Psoas muscle (tissue), 8 donors: ENCODE results near the gene COG5. TPM values are rescaled to one million over a fixed set of nuclear protein-coding genes. Genes with fewer than 3 reads are reported as not detected.

Source experiments
- ATAC-seq, 4 donors: fragments of 200-7000 bp; cut with Tn5 transposase; one replicate each; pipeline ENCODE4 v1.9.1; 2020; ENCODE audit warnings: moderate library complexity in 3 of 4, mild to moderate bottlenecking in 2 of 4
- DNase-seq, 2 donors: peaks; one replicate each; pipeline ENCODE4 v3.0.0-alpha.2; 2020
- H3K27ac ChIP-seq: fragments of 200-600 bp; one replicate; pipeline ENCODE4 v1.8.0; 2022
- H3K27me3 ChIP-seq, 3 donors: fragments of 200-600 bp in 1 of 3; one replicate each; pipeline versions ENCODE4 v1.6.1 to v1.8.0; 2013 to 2022; ENCODE audit warnings: low read length in 2 of 3, mild to moderate bottlenecking in 2 of 3, moderate library complexity in 1 of 3; ENCODE audit not compliant: insufficient read depth in 3 of 3
- H3K36me3 ChIP-seq, 2 donors: fragments of 200-600 bp in 1 of 2; one replicate each; pipeline versions ENCODE4 v1.6.1 to v1.8.0; 2013 to 2022; ENCODE audit warnings: low read depth in 1 of 2, mild to moderate bottlenecking in 1 of 2, moderate library complexity in 1 of 2; ENCODE audit not compliant: insufficient read depth in 1 of 2
- H3K4me1 ChIP-seq: fragments of 200-600 bp; one replicate; pipeline ENCODE4 v1.8.0; 2022
- H3K4me3 ChIP-seq: fragments of 200-600 bp; one replicate; pipeline ENCODE4 v1.8.0; 2022; ENCODE audit warnings: mild to moderate bottlenecking
- H3K9me3 ChIP-seq: fragments of 200-600 bp; one replicate; pipeline ENCODE4 v1.8.0; 2022
- WGBS, 3 donors: extraction: QIAGEN DNeasy Blood & Tissue Kit; methylation state at CpG; one replicate each; pipeline versions ENCODE4 v1.1.6 to v1.1.7; 2013; 5-methylcytosine and 5-hydroxymethylcytosine counted together
- intact Hi-C, 2 donors: fragments of 100-400 bp; cut with DNase I; formaldehyde crosslinking; loops; one replicate each; pipeline versions ENCODE4 v1.11.0 to v1.14.2; 2022
- polyA plus RNA-seq, 3 donors: library from polyadenylated mRNA; stranded (reverse); fragments of 200-250 nt; gene quantifications; one replicate each; pipeline ENCODE4 v1.2.3, GENCODE V29; 2013
- total RNA-seq, 4 donors: library from RNA; stranded (reverse); fragmentation: NEBNext Ultra II Directional in 2 of 4; extraction: Animal tissue kit (Norgen Biotek cat#: 25700) in 2 of 4; gene quantifications; one replicate each; pipeline versions ENCODE4 v1.2.1 to v1.2.4, GENCODE V29; 2021 to 2023
- TF ChIP-seq, protein P1 (sequence below): fragments of 200-600 bp; IDR thresholded peaks from one replicate; pipeline ENCODE4 v1.8.0; 2022; ENCODE audit warnings: antibody characterized with exemption
- donor health status: healthy with polysubstance abuse.
- donor health status: DM: no; HTN: no; CAD: no; lungs with moderate emphysema.
- donor health status: Bipolar disorder and iron deficiency.
- donor health status: healthy.
- donor health status: DM: yes; HTN: yes; CAD: no.
- donor health status: DM: no; HTN: no; CAD: no.
- donor health status: DM: no; HTN: no; CAD: no.
- donor health status: DM: yes; HTN: yes; CAD: no.

COG5 gene
- total and polyA plus RNA-seq, 7 donors = 4.8 to 35.1 (median 18.8) TPM

- Histone ChIP-seq H3K4me1 (peaks cover 5% of the 10 kb centered on the region), H3K36me3 (no peaks in the 10 kb centered on the region), H3K9me3 (no peaks in the 10 kb centered on the region), H3K4me3 (no peak overlapping the region), H3K27ac (no peak overlapping the region), H3K27me3 (no peaks in the 10 kb centered on the region)
- intact Hi-C loops = no loop called here
- DNase-seq (no peak), ATAC-seq (peak in 2 of 4 donors; percentile 45 to 46)
- TF ChIP-seq, protein P1, sequence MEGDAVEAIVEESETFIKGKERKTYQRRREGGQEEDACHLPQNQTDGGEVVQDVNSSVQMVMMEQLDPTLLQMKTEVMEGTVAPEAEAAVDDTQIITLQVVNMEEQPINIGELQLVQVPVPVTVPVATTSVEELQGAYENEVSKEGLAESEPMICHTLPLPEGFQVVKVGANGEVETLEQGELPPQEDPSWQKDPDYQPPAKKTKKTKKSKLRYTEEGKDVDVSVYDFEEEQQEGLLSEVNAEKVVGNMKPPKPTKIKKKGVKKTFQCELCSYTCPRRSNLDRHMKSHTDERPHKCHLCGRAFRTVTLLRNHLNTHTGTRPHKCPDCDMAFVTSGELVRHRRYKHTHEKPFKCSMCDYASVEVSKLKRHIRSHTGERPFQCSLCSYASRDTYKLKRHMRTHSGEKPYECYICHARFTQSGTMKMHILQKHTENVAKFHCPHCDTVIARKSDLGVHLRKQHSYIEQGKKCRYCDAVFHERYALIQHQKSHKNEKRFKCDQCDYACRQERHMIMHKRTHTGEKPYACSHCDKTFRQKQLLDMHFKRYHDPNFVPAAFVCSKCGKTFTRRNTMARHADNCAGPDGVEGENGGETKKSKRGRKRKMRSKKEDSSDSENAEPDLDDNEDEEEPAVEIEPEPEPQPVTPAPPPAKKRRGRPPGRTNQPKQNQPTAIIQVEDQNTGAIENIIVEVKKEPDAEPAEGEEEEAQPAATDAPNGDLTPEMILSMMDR = no peak
- WGBS, 3 donors = 25 to 44% (median 39%) methylated on average over 1 of the region's 1 CpG
Measured at GRCh38 chr7:107304063-107304462, 259.7 kb downstream of the COG5 start.

GRCh38 chr7:107302250-107302847 is 261.4 kb downstream of the COG5 start:
- H3K4me3 ChIP-seq = no peak overlapping the region
- no peak for DNase-seq
- no peak for ATAC-seq
- H3K36me3 ChIP-seq = no peaks in the 10 kb centered on the region
- H3K27ac ChIP-seq = no peak overlapping the region
- no peaks in the 10 kb centered on the region for H3K27me3 ChIP-seq
- WGBS, 3 donors = 40 to 83% (median 40%) methylated on average over 2 of the region's 2 CpGs
- no peaks in the 10 kb centered on the region for H3K9me3 ChIP-seq
- TF ChIP-seq, protein P1 = no peak
- intact Hi-C loops = no loop called here
- H3K4me1 ChIP-seq = peaks cover 5% of the 10 kb centered on the region

DNA sequence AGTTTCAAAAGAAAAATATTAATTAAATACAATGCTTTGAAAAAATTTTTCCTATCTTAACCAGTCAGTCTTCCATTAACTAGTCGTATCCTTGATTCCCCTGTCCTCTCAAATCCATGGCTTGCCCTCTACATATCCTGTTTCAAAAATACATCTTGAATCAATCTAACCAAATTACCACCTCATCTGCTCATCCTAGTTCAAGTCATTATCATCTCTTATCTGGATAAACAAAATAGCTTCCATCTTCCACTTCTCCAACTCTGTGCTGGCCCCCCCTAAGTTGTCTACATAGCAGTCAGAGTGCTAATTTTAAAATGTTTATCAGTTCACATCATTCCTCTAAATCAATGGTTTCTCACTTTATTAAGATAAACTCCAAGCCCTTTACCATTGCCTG is 269.5 kb downstream of the COG5 start:
- no peak overlapping the region for H3K4me3 ChIP-seq
- H3K9me3 ChIP-seq = no peaks in the 10 kb centered on the region
- H3K36me3 ChIP-seq = no peaks in the 10 kb centered on the region
- no peak for DNase-seq
- intact Hi-C loops = no loop called here
- WGBS, 3 donors = 93 to 97% (median 93%) methylated on average over 1 of the region's 1 CpG
- TF ChIP-seq, protein P1 = no peak
- no peaks in the 10 kb centered on the region for H3K4me1 ChIP-seq
- no peaks in the 10 kb centered on the region for H3K27me3 ChIP-seq
- ATAC-seq = no peak
- H3K27ac ChIP-seq = no peak overlapping the region

DNA sequence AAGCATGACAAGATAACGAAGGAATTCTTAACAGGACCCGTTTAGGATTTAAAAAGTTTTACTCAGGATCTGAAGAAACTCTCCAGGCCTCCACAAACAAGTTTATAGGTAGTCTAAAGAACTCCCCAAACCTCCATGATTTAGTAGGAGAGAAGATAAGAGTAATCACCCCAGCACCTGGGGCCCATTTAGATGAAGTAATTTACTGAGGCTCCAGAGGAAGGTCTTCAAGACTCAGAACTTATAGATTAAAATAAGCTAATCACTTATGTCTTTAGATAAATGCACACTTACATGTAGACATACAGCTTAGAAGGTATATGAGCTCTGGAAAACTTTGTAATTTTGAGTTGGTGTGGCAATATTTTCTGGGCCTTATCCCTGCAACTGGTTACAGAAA is 271.1 kb downstream of the COG5 start:
- WGBS, 3 donors = 85 to 94% (median 92%) methylated on average over 2 of the region's 2 CpGs
- no peak for DNase-seq
- no peaks in the 10 kb centered on the region for H3K9me3 ChIP-seq
- intact Hi-C loops = no loop called here
- H3K27ac ChIP-seq = no peak overlapping the region
- TF ChIP-seq, protein P1 = no peak
- ATAC-seq = no peak
- H3K36me3 ChIP-seq = no peaks in the 10 kb centered on the region
- H3K27me3 ChIP-seq = no peaks in the 10 kb centered on the region
- H3K4me1 ChIP-seq = no peaks in the 10 kb centered on the region
- no peak overlapping the region for H3K4me3 ChIP-seq

GRCh38 chr7:107291434-107291833 is 272.3 kb downstream of the COG5 start:
- no peak for ATAC-seq
- 94 to 96% (median 94%) methylated on average over 1 of the region's 1 CpG for WGBS, 3 donors
- no peak for DNase-seq
- Histone ChIP-seq H3K9me3 (no peaks in the 10 kb centered on the region), H3K4me3 (no peak overlapping the region), H3K36me3 (no peaks in the 10 kb centered on the region), H3K27me3 (no peaks in the 10 kb centered on the region), H3K27ac (no peak overlapping the region), H3K4me1 (peaks cover 10% of the 10 kb centered on the region)
- TF ChIP-seq, protein P1 = no peak
- intact Hi-C loops = no loop called here
